ENCODE data around the gene RELL2.
"Not testable (repeated sequence)": the region's sequence is repeated elsewhere in the genome, so short reads cannot be mapped to it uniquely, and the experiment has no call there.

Gene RELL2

GRCh38 chr5:141609044-141609443 is 27.8 kb upstream of the RELL2 start (continued):
- TF ChIP-seq PATZ1 (tag by site-specific recombination; IDR thresholded peaks at IDR 0.05) (no peak), HOXD13 (CRISPR knock-in tag; IDR thresholded peaks at IDR 0.05; ENCODE audit: borderline replicate concordance) (no peak), HIC1 (tag by site-specific recombination; IDR thresholded peaks at IDR 0.05) (no peak), CTCF (tag by site-specific recombination; IDR thresholded peaks at IDR 0.05) (no peak), GFI1B (tag by site-specific recombination; IDR thresholded peaks at IDR 0.05) (no peak), ZNF513 (tag by site-specific recombination; IDR thresholded peaks at IDR 0.05) (no peak)

GRCh38 chr5:141609921-141610320 is 26.9 kb upstream of the RELL2 start:
- H3K27ac ChIP-seq (ENCODE audit: extremely low read depth, low read depth, low read length); H3K36me3 ChIP-seq (ENCODE audit: control insufficient read depth in 2 of 2, insufficient read depth in 1 of 2, low read length in 2 of 2); H3K4me3 ChIP-seq (ENCODE audit: low read depth, low read length); H3K9me3 ChIP-seq (ENCODE audit: control insufficient read depth, insufficient read depth, low read depth, low read length); POLR2A ChIA-PET: not testable (repeated sequence)
- CTCF ChIA-PET = interaction anchor here (1.7 to 3.6 kb wide), 2 partner anchors 18 to 43 kb away, joined by 6 to 19 read pairs; no protein-coding TSS in a partner anchor
- TF ChIP-seq ZNF121 (tag by site-specific recombination; IDR thresholded peaks at IDR 0.05) = peak; percentile 97
- peaks cover 22% of the 10 kb centered on the region for H3K4me1 ChIP-seq (ENCODE audit: control insufficient read depth, insufficient read depth, low read length)

GRCh38 chr5:141611289-141611688 is 25.5 kb upstream of the RELL2 start:
- no peaks in the 10 kb centered on the region for H3K9me3 ChIP-seq (ENCODE audit: control insufficient read depth, insufficient read depth, low read depth, low read length)
- H3K27ac ChIP-seq (ENCODE audit: extremely low read depth, low read depth, low read length) = no peak overlapping the region
- ChIA-PET CTCF (interaction anchor here (0.7 to 1.1 kb wide), 2 partner anchors 25 to 1038 kb away, joined by 4 read pairs; partner anchors contain the start of genes HDAC3 and RELL2), POLR2A (no interaction called here)
- H3K36me3 ChIP-seq (ENCODE audit: control insufficient read depth in 2 of 2, insufficient read depth in 1 of 2, low read length in 2 of 2) = peaks cover 0 to 9% of the 10 kb centered on the region in 2 experiments; a peak in 1 of 3 replicates
- no peak for TF ChIP-seq ZNF114 (tag by site-specific recombination; IDR thresholded peaks at IDR 0.05)
- TF ChIP-seq ZNF366 (tag by site-specific recombination; conservative IDR thresholded peaks at IDR 0.05) = 0 out of 2 replicates have a peak, but pooled peaks have one; percentile 24
- no peak for TF ChIP-seq ZNF121 (tag by site-specific recombination; IDR thresholded peaks at IDR 0.05)
- H3K4me3 ChIP-seq (ENCODE audit: low read depth, low read length) = no peak overlapping the region
- peaks cover 20% of the 10 kb centered on the region for H3K4me1 ChIP-seq (ENCODE audit: control insufficient read depth, insufficient read depth, low read length)

GRCh38 chr5:141613344-141613743 is 23.5 kb upstream of the RELL2 start:
- Histone ChIP-seq H3K4me3 (ENCODE audit: low read depth, low read length) (no peak overlapping the region), H3K36me3 (ENCODE audit: control insufficient read depth in 2 of 2, insufficient read depth in 1 of 2, low read length in 2 of 2) (peaks cover 0 to 9% of the 10 kb centered on the region in 2 experiments; a peak in 1 of 3 replicates), H3K4me1 (ENCODE audit: control insufficient read depth, insufficient read depth, low read length) (peaks cover 30% of the 10 kb centered on the region), H3K27ac (ENCODE audit: extremely low read depth, low read depth, low read length) (no peak overlapping the region), H3K9me3 (ENCODE audit: control insufficient read depth, insufficient read depth, low read depth, low read length) (no peaks in the 10 kb centered on the region)
- POLR2A ChIA-PET = interaction anchor here (1.3 kb wide), 1 partner anchor 23 kb away, joined by 4 read pairs; the partner anchor contains the start of genes HDAC3 and RELL2
- CTCF ChIA-PET = interaction anchor here (1.1 to 3.4 kb wide), 5 partner anchors 11 to 49 kb away, joined by 4 to 25 read pairs (median 7); partner anchors contain the start of genes HDAC3 and RELL2
- peak; percentile 47 for TF ChIP-seq EGR2 (tag by site-specific recombination; IDR thresholded peaks at IDR 0.05; ENCODE audit: low read depth)
- no peak for TF ChIP-seq KLF8 (tag by site-specific recombination; IDR thresholded peaks at IDR 0.05)
- TF ChIP-seq ZNF350 (tag by site-specific recombination; IDR thresholded peaks at IDR 0.05) = no peak
- TF ChIP-seq ZFHX2 (tag by site-specific recombination; conservative IDR thresholded peaks at IDR 0.05) = peak; percentile 62

Measured in HEK293 (cell line).